Measurements from ENCODE around the gene ACOT13. TPM values are rescaled to one million over a fixed set of nuclear protein-coding genes. Genes with fewer than 3 reads are reported as not detected.
A peak's percentile ranks its signal among the peaks of the same experiment; 100 is the strongest.
"Not testable (repeated sequence)": the region's sequence is repeated elsewhere in the genome, so short reads cannot be mapped to it uniquely, and the experiment has no call there.

Gene ACOT13
- total RNA-seq, 1 donor from 2014 or later, result 11.1 TPM

DNA sequence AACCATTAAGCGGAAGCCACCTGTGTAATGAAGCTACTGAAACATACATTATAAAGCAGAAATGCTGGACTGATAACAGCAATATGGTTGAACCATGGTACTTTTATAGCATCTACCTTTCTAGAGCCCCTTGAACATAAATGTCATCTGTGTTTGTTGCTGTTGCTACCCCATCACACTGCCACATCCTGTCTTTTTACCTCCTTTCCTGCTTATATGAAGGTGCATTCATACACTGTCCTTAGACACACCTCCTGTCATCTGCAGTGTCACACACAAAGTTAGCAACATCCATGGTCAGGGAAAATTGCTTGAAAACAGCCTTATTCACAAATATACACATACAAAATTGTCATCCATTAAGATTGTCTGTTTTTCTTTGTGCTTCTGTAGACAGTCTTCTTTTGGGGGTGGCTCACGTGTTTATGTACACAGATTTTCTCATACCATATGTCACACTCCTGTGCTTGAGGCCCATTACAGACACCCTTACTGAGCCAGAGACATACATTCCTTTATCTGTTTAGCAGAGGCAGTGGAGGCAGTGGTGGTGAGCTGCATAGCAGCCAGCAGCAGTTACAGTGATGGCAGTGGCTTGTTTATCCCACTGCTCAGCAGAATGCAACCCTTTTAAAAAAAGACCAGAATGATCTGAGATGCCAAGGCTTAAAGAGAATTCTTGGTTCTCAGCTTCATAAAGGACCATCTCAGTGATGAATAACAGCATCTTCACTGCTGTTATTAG is 26.1 kb downstream of the ACOT13 start:
- FAIRE-seq, result no peak
- TF ChIP-seq, protein P1, sequence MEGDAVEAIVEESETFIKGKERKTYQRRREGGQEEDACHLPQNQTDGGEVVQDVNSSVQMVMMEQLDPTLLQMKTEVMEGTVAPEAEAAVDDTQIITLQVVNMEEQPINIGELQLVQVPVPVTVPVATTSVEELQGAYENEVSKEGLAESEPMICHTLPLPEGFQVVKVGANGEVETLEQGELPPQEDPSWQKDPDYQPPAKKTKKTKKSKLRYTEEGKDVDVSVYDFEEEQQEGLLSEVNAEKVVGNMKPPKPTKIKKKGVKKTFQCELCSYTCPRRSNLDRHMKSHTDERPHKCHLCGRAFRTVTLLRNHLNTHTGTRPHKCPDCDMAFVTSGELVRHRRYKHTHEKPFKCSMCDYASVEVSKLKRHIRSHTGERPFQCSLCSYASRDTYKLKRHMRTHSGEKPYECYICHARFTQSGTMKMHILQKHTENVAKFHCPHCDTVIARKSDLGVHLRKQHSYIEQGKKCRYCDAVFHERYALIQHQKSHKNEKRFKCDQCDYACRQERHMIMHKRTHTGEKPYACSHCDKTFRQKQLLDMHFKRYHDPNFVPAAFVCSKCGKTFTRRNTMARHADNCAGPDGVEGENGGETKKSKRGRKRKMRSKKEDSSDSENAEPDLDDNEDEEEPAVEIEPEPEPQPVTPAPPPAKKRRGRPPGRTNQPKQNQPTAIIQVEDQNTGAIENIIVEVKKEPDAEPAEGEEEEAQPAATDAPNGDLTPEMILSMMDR (IDR thresholded peaks at IDR 0.05; ENCODE audit: insufficient read depth, low read length, severe bottlenecking), result no peak
- no peak overlapping the region for H3K4me3 ChIP-seq (ENCODE audit: low read depth, low read length)

DNA sequence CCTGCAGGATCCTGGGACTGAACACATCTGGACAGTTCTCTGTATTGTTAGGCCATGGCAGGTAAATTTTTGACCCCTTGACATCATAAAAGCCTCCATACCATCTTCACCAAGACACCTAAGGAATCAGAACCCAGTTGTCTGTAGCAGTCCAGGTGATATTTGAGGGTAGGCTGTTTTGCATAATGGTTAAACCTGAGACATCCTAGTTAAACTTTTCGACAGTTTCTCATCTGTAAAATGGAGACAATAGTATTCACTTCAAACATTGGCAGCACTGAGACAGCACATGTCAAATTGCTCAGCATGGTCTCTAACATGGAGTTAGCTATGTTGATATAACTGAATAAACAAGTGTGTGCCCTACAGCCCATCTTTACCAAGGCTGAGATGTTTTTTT is 27.3 kb downstream of the ACOT13 start:
- Histone ChIP-seq H3K27me3 (ENCODE audit: control insufficient read depth, insufficient read depth, low read length) (no peaks in the 10 kb centered on the region), H3K36me3 (ENCODE audit: control insufficient read depth, insufficient read depth, low read length) (peaks cover 1% of the 10 kb centered on the region), H3K4me3 (ENCODE audit: low read depth, low read length) (no peak overlapping the region)
- TF ChIP-seq, protein P1 (IDR thresholded peaks at IDR 0.05; ENCODE audit: insufficient read depth, low read length, severe bottlenecking), result no peak
- FAIRE-seq (no peak), DNase-seq (ENCODE audit: low read depth) (no peak)

More for the DNA sequence above, 26.1 kb downstream of the ACOT13 start:
- Histone ChIP-seq H3K27me3 (ENCODE audit: control insufficient read depth, insufficient read depth, low read length) (no peaks in the 10 kb centered on the region), H3K36me3 (ENCODE audit: control insufficient read depth, insufficient read depth, low read length) (no peaks in the 10 kb centered on the region)
- DNase-seq (ENCODE audit: low read depth), result no peak

DNA sequence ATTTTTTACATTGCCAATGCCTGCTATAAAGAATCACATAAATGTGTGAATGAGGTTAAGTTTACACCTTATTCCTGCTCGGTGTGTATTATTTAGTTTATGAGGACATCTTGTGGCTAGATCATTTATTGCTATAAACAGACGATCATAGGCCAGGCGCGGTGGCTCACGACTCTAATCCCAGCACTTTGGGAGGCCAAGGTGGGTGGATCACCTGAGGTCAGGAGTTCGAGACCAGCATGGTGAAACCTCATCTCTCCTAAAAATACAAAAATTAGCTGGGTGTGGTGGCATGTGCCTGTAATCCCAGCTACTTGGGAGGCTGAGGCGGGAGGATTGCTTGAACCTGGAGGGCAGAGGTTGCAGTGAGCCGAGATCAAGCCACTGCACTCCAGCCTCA is 28.8 kb downstream of the ACOT13 start:
- DNase-seq (ENCODE audit: low read depth), result peak; percentile 48
- H3K4me3 ChIP-seq (ENCODE audit: low read depth, low read length); H3K27me3 ChIP-seq (ENCODE audit: control insufficient read depth, insufficient read depth, low read length); FAIRE-seq; H3K36me3 ChIP-seq (ENCODE audit: control insufficient read depth, insufficient read depth, low read length): not testable (repeated sequence)
- TF ChIP-seq, protein P1 (IDR thresholded peaks at IDR 0.05; ENCODE audit: insufficient read depth, low read length, severe bottlenecking), result peak; percentile 39

DNA sequence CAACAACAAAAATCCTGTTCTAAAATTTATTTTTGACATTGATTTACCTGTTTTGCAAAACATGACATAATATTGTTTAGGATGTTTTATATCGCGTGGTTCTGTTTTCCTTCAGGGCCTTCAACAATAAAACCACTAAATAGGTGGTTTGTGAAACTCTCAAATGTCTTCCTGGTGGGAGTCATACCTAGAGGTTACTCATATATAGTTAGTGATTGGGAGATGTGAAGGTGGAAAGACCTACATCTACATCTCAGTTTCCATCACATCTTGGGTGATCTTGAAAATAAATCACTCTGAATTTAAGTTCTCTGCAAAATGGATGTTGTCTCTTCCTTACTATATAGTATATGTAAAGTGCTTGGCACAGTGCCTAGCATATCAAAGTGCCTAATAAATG is 29.2 kb downstream of the ACOT13 start:
- Histone ChIP-seq H3K36me3 (ENCODE audit: control insufficient read depth, insufficient read depth, low read length) (peaks cover 1% of the 10 kb centered on the region), H3K4me3 (ENCODE audit: low read depth, low read length) (no peak overlapping the region), H3K27me3 (ENCODE audit: control insufficient read depth, insufficient read depth, low read length) (no peaks in the 10 kb centered on the region)
- TF ChIP-seq, protein P1 (IDR thresholded peaks at IDR 0.05; ENCODE audit: insufficient read depth, low read length, severe bottlenecking), result no peak
- no peak for DNase-seq (ENCODE audit: low read depth)
- FAIRE-seq, result no peak

DNA sequence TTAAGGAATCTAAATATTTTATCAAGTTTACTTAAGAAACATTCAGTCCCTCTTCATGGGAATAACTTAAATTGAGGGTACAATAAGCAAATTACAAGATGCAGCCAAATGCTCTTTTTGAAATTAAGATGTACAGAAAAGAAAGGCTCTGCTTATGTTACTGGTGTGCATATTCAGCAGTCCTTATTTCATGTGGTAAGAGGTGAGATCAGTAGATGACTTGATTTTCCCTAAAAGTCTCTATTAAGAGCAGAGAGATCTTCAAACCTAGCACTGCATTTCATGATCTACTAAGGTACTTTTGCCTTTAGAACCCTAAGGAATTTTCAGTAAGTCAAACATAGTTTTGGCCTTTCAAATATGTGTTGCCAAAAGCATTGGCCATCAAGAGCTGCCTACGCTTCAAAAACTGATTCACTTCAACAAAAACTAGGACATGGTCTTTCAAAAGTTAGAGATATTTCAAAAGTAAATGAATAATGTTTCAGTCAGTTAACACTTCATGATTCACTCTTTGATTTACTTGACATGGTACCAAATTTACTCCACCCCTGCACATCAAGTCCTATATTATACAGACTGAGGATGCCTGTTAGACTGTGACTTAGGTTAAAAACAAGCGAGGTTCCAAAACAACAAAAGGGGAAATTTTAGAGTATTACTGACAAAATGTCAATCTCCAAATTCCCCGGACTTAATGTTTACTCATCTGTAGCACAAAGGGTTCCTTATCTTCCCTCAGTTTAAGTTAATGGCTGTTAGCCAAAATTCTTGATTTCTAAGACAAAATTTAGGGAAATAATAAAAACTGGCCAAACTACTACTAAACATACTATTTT is 32.9 kb downstream of the ACOT13 start:
- DNase-seq (ENCODE audit: low read depth), result peak; percentile 31
- TF ChIP-seq, protein P1 (IDR thresholded peaks at IDR 0.05; ENCODE audit: insufficient read depth, low read length, severe bottlenecking), result no peak
- Histone ChIP-seq H3K27me3 (ENCODE audit: control insufficient read depth, insufficient read depth, low read length) (no peaks in the 10 kb centered on the region), H3K36me3 (ENCODE audit: control insufficient read depth, insufficient read depth, low read length) (peaks cover 1% of the 10 kb centered on the region), H3K4me3 (ENCODE audit: low read depth, low read length) (no peak overlapping the region)
- no peak for FAIRE-seq

All from bronchial epithelial cell (primary cell).